PC-9 (cell line): Measurements from ENCODE around the gene DACT3.

ENCODE experiments used
- EZH2 ChIP-seq: fragments of 200-600 bp; sonication (generic); IDR thresholded peaks from 2 replicates; pipeline ENCODE4 v1.8.0; 2017; ENCODE audit warnings: antibody characterized with exemption, low read depth
- TF ChIP-seq, protein P1 (sequence below): fragments of 200-600 bp; sonication (generic); conservative IDR thresholded peaks from 2 replicates; pipeline ENCODE4 v1.6.1; 2017; ENCODE audit warnings: mixed run types, antibody characterized with exemption, mild to moderate bottlenecking, moderate library complexity

- TF ChIP-seq, protein P1, sequence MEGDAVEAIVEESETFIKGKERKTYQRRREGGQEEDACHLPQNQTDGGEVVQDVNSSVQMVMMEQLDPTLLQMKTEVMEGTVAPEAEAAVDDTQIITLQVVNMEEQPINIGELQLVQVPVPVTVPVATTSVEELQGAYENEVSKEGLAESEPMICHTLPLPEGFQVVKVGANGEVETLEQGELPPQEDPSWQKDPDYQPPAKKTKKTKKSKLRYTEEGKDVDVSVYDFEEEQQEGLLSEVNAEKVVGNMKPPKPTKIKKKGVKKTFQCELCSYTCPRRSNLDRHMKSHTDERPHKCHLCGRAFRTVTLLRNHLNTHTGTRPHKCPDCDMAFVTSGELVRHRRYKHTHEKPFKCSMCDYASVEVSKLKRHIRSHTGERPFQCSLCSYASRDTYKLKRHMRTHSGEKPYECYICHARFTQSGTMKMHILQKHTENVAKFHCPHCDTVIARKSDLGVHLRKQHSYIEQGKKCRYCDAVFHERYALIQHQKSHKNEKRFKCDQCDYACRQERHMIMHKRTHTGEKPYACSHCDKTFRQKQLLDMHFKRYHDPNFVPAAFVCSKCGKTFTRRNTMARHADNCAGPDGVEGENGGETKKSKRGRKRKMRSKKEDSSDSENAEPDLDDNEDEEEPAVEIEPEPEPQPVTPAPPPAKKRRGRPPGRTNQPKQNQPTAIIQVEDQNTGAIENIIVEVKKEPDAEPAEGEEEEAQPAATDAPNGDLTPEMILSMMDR = no peak
- no peak for TF ChIP-seq EZH2
These were observed 39.7 kb upstream of the DACT3 start for GRCh38 chr19:46700704-46701103.
